DOHH2 (cell line): ENCODE results near the gene RASAL2.
"Not testable (repeated sequence)": the region's sequence is repeated elsewhere in the genome, so short reads cannot be mapped to it uniquely, and the experiment has no call there.

Experiments used
- H3F3A ChIP-seq: fragments of 200-600 bp; sonication (generic), shearing (Covaris generic); 2 replicates; pipeline ENCODE4 v1.6.0; 2016; ENCODE audit warnings: antibody characterized with exemption, mild to moderate bottlenecking; ENCODE audit not compliant: control insufficient read depth, insufficient read depth
- H3K27ac ChIP-seq: fragments of 200-600 bp; sonication (generic); 2 replicates; pipeline ENCODE4 v1.5.1; 2014; ENCODE audit warnings: low read depth, mild to moderate bottlenecking, low read length, moderate library complexity
- H3K27me3 ChIP-seq: fragments of 200-600 bp; sonication (generic); 2 replicates; pipeline ENCODE4 v1.6.1; 2014; ENCODE audit warnings: mild to moderate bottlenecking, low read length, mixed read lengths; ENCODE audit not compliant: control insufficient read depth
- H3K36me3 ChIP-seq: fragments of 200-600 bp; sonication (generic); 2 replicates; pipeline ENCODE4 v1.6.1; 2014; ENCODE audit warnings: mild to moderate bottlenecking, low read length, moderate library complexity, mixed read lengths; ENCODE audit not compliant: control insufficient read depth
- H3K4me1 ChIP-seq: fragments of 200-600 bp; sonication (generic); 2 replicates; pipeline ENCODE4 v1.6.1; 2014; ENCODE audit warnings: mild to moderate bottlenecking, low read length, mixed read lengths; ENCODE audit not compliant: control insufficient read depth
- H3K4me2 ChIP-seq: fragments of 200-600 bp; sonication (generic); 2 replicates; pipeline ENCODE4 v1.6.0; 2014; ENCODE audit warnings: mild to moderate bottlenecking, low read length, moderate library complexity
- H3K4me3 ChIP-seq: fragments of 200-600 bp; sonication (generic); 2 replicates; pipeline ENCODE4 v1.5.1; 2014; ENCODE audit warnings: mild to moderate bottlenecking, low read length, mixed read lengths
- H3K79me2 ChIP-seq: fragments of 200-600 bp; sonication (generic); 2 replicates; pipeline ENCODE4 v1.6.1; 2014; ENCODE audit warnings: mild to moderate bottlenecking, low read length, mixed read lengths; ENCODE audit not compliant: control insufficient read depth
- H3K9me2 ChIP-seq: fragments of 200-600 bp; sonication (generic); replicated peaks from 2 replicates; pipeline ENCODE4 v1.6.1; 2014; ENCODE audit warnings: mild to moderate bottlenecking, low read length, mixed read lengths; ENCODE audit not compliant: control insufficient read depth
- H3K9me3 ChIP-seq: fragments of 200-600 bp; sonication (generic); 2 replicates; pipeline ENCODE4 v1.6.1; 2014; ENCODE audit warnings: antibody characterized with exemption, low read length, mixed read lengths; ENCODE audit not compliant: control insufficient read depth, insufficient read depth
- H4K20me1 ChIP-seq: fragments of 200-600 bp; sonication (generic); 2 replicates; pipeline ENCODE4 v1.6.0; 2014; ENCODE audit warnings: low read depth, mild to moderate bottlenecking, antibody characterized with exemption, low read length, moderate library complexity; ENCODE audit not compliant: control insufficient read depth, insufficient read depth
- EZH2phosphoT487 ChIP-seq: fragments of 200-600 bp; sonication (generic); IDR thresholded peaks from 2 replicates; pipeline ENCODE4 v1.6.1; 2017; ENCODE audit warnings: borderline replicate concordance, mild to moderate bottlenecking, antibody characterized with exemption, low read length, moderate library complexity, mixed read lengths
- TF ChIP-seq, protein P1 (sequence below): fragments of 200-600 bp; sonication (generic); IDR thresholded peaks from one replicate; pipeline ENCODE4 v1.5.1; 2014; ENCODE audit warnings: antibody characterized with exemption, mild to moderate bottlenecking, low read depth, low read length; ENCODE audit not compliant: poor library complexity, severe bottlenecking

RASAL2 gene

DNA sequence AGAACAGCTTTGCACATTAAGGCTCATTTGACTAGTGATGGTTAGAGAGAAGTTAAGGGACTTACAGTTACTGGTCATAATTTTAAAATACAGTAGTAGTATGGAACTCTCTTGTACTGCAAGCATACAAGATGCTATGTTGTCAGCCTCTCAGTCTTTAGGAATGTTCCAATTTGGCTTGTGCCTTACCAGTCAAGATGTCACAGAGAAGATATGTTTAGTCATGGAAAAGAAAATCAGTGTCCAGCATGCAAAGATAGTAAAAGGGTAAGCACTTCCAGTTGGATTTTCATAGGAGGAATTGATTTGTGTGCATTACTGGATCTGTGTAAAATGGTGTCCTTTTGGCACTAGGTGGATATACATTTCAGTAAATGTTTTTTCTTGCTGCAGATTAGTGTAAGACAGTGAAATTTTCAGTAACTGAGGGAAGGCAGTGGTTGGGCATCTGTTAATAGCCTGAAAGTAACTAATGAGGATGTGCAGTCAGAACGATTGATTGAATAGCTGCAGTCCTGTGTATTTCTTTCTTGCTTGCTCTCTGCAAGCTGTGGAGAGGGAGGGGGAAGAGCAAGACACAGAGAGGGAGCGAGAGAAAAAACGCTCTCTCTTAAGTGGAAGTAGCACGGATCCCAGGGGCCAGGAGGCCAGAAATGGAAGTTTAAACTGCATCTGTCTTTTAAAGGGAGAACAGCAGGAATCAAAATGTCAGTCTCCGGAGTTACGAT, 294.7 kb downstream of the RASAL2 start:
- H3K79me2 ChIP-seq: no peaks in the 10 kb centered on the region
- no peaks in the 10 kb centered on the region for H3K9me2 ChIP-seq
- H3F3A ChIP-seq: no peaks in the 10 kb centered on the region
- H3K4me3 ChIP-seq: no peak overlapping the region
- no peaks in the 10 kb centered on the region for H4K20me1 ChIP-seq
- peaks cover 1% of the 10 kb centered on the region for H3K27me3 ChIP-seq
- no peaks in the 10 kb centered on the region for H3K9me3 ChIP-seq
- H3K27ac ChIP-seq: no peak overlapping the region
- no peak for TF ChIP-seq EZH2phosphoT487
- TF ChIP-seq, protein P1, sequence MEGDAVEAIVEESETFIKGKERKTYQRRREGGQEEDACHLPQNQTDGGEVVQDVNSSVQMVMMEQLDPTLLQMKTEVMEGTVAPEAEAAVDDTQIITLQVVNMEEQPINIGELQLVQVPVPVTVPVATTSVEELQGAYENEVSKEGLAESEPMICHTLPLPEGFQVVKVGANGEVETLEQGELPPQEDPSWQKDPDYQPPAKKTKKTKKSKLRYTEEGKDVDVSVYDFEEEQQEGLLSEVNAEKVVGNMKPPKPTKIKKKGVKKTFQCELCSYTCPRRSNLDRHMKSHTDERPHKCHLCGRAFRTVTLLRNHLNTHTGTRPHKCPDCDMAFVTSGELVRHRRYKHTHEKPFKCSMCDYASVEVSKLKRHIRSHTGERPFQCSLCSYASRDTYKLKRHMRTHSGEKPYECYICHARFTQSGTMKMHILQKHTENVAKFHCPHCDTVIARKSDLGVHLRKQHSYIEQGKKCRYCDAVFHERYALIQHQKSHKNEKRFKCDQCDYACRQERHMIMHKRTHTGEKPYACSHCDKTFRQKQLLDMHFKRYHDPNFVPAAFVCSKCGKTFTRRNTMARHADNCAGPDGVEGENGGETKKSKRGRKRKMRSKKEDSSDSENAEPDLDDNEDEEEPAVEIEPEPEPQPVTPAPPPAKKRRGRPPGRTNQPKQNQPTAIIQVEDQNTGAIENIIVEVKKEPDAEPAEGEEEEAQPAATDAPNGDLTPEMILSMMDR: no peak
- no peak overlapping the region for H3K4me2 ChIP-seq
- H3K4me1 ChIP-seq: no peaks in the 10 kb centered on the region
- no peaks in the 10 kb centered on the region for H3K36me3 ChIP-seq

DNA sequence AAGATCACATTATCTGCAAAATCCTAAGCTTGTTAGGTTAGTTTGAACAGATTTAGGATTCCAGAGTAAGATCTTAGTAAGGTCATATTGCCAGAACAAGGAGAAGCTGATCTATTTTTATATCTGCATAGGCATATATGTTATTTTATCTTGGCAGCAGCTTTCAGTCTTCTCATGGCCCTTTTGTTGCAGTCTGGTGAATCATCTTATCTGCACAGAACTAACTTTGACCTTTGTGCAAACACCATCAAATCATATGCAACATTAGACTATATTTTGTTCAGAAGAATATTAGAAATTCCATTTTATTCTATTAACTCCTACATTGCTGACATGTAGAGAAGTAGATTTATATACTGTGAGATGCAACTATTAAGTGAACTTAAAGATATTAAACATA, 295.5 kb downstream of the RASAL2 start:
- TF ChIP-seq, protein P1: no peak
- no peak for TF ChIP-seq EZH2phosphoT487
- Histone ChIP-seq H3K36me3 (no peaks in the 10 kb centered on the region), H3K4me2 (no peak overlapping the region), H3K79me2 (no peaks in the 10 kb centered on the region), H3K27ac (no peak overlapping the region), H3K27me3 (no peaks in the 10 kb centered on the region), H4K20me1 (no peaks in the 10 kb centered on the region), H3K4me3 (no peak overlapping the region), H3K4me1 (no peaks in the 10 kb centered on the region), H3K9me2 (no peaks in the 10 kb centered on the region), H3K9me3 (no peaks in the 10 kb centered on the region), H3F3A (no peaks in the 10 kb centered on the region)

DNA sequence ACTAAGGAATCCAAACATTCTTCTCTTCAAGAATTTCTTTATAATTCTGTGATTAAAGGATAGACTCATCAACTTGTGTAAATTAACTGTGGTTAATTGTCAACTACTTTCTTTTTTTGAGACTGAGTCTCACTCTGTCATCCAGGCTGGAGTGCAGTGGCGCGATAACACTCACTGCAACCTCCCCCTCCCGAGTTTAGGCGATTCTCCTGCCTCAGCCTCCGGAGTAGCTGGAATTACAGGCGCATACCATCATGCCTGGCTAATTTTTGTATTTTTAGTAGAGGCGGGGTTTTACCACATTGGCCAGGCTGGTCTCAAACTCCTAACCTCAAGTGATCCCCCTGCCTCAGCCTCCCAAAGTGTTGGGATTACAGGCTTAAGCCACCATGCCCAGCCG, 296.4 kb downstream of the RASAL2 start:
- not testable (repeated sequence) for H3K36me3 ChIP-seq, H3F3A ChIP-seq, H3K4me2 ChIP-seq, H3K9me2 ChIP-seq, H3K4me1 ChIP-seq, H3K27ac ChIP-seq, H3K9me3 ChIP-seq, H3K27me3 ChIP-seq, H3K4me3 ChIP-seq, H4K20me1 ChIP-seq, H3K79me2 ChIP-seq

DNA sequence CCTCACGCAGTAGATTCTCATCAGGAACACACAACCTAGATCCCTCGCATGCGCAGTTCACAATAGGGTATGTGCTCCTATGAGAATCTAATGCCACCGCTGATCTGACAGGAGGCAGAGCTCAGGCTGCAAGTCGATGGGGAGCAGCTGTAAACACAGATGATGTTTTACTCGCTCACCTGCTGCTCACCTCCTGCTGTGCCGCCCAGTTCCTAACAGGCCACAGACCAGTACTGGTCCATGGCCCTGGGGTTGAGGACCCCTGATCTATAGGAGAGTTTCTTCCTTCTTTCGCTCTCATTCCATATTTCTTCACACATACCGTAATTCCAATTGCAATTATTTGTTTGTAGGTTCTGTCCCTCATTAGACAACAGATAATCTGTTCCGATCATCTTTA, 299.5 kb downstream of the RASAL2 start:
- Histone ChIP-seq H3K9me2 (no peaks in the 10 kb centered on the region), H3K4me2 (no peak overlapping the region), H3K79me2 (no peaks in the 10 kb centered on the region), H3K27me3 (0 out of 2 replicates have a peak, but pooled peaks cover 3% of the 10 kb centered on the region), H3K36me3 (no peaks in the 10 kb centered on the region), H3K4me3 (no peak overlapping the region), H4K20me1 (no peaks in the 10 kb centered on the region), H3F3A (no peaks in the 10 kb centered on the region), H3K9me3 (no peaks in the 10 kb centered on the region), H3K4me1 (no peaks in the 10 kb centered on the region), H3K27ac (no peak overlapping the region)
- TF ChIP-seq, protein P1: no peak
- no peak for TF ChIP-seq EZH2phosphoT487
